A549 (cell line): Measurements from ENCODE around the gene GOLPH3. TPM values are rescaled to one million over a fixed set of nuclear protein-coding genes. Genes with fewer than 3 reads are reported as not detected.

Experiments used
- ATAC-seq, 2 experiments: fragments of 200-7000 bp in 1 of 2; fragments of >200 bp in 1 of 2; cut with Nextera tagmentation in 1 of 2; cut with Tn5 transposase in 1 of 2; 3 replicates each; pipeline versions ENCODE4 v1.8.0 to v1.9.1; 2018 to 2020; ENCODE audit warnings: mild to moderate bottlenecking in 1 of 2, moderate library complexity in 1 of 2
- CTCF ChIA-PET: fragments of 300-600 bp; sonication (Branson Sonifier 250); formaldehyde crosslinking; extraction: SDS; loops from one replicate; lab custom pipeline; 2021; ENCODE audit warnings: antibody characterized with exemption, inconsistent platforms; lab: Yijun Ruan, JAX
- POLR2A ChIA-PET: fragments of 350-600 bp; formaldehyde crosslinking; extraction: SDS; loops from one replicate; lab custom pipeline; 2021; ENCODE audit warnings: antibody characterized with exemption, inconsistent platforms; lab: Yijun Ruan, JAX
- DNase-seq, 2 experiments: peaks; one replicate each; pipeline versions ENCODE4 v3.0.0 to v3.0.0-alpha.2; 2011 to 2016; ENCODE audit warnings: low read depth in 1 of 2, low spot score in 1 of 2
- FAIRE-seq: peaks from 2 replicates; lab custom pipeline; 2011; peaks lifted over from hg19 to GRCh38; lab: Jason Lieb, UNC
- H3K27ac ChIP-seq, 2 experiments: fragments of >200 bp; sonication (Bioruptor Twin); formaldehyde crosslinking; 3 replicates each; pipeline ENCODE4 v1.5.1; 2016 to 2017
- H3K4me1 ChIP-seq: fragments of >200 bp; sonication (Bioruptor Twin); formaldehyde crosslinking; 3 replicates; pipeline ENCODE4 v1.6.1; 2016
- H3K4me2 ChIP-seq: fragments of >200 bp; sonication (Bioruptor Twin); formaldehyde crosslinking; 3 replicates; pipeline ENCODE4 v1.6.1; 2016
- H3K4me3 ChIP-seq: fragments of >200 bp; sonication (Bioruptor Twin); formaldehyde crosslinking; 3 replicates; pipeline ENCODE4 v1.5.1; 2016
- H3K9me3 ChIP-seq: fragments of >200 bp; sonication (Bioruptor Twin); formaldehyde crosslinking; 3 replicates; pipeline ENCODE4 v1.6.1; 2016
- CHD2 ChIP-seq: fragments of 150-350 bp; IDR thresholded peaks from 2 replicates; pipeline ENCODE4 v1.6.1; 2014; ENCODE audit warnings: low read length; ENCODE audit not compliant: partially characterized antibody
- FOXS1 ChIP-seq: fragments of 250-450 bp; sonication (Bioruptor Pico); IDR thresholded peaks from 2 replicates; pipeline ENCODE4 v1.5.0; 2020; ENCODE audit warnings: mild to moderate bottlenecking, moderate library complexity
- HDAC2 ChIP-seq: fragments of 200-600 bp; sonication (generic); IDR thresholded peaks from 2 replicates; pipeline ENCODE4 v1.6.1; 2016
- HOXB5 ChIP-seq: fragments of 250-450 bp; sonication (Bioruptor Pico); IDR thresholded peaks from 2 replicates; pipeline ENCODE4 v1.5.0; 2020; ENCODE audit warnings: mild to moderate bottlenecking, moderate library complexity
- JUN ChIP-seq, 2 experiments: fragments of >200 bp; sonication (Bioruptor Twin); formaldehyde crosslinking; IDR thresholded peaks; 2 replicates in 1 of 2; 3 replicates in 1 of 2; pipeline ENCODE4 v1.6.1; 2016 to 2017
- KDM1A ChIP-seq: fragments of 200-600 bp; sonication (generic); IDR thresholded peaks from 2 replicates; pipeline ENCODE4 v1.6.1; 2016; ENCODE audit warnings: low read depth, mild to moderate bottlenecking
- KDM5A ChIP-seq: fragments of 200-600 bp; sonication (generic); IDR thresholded peaks from 2 replicates; pipeline ENCODE4 v1.6.1; 2016; ENCODE audit warnings: antibody characterized with exemption, mild to moderate bottlenecking
- MYC ChIP-seq: IDR thresholded peaks from 2 replicates; pipeline ENCODE4 v1.6.1; 2012; ENCODE audit warnings: mild to moderate bottlenecking, inconsistent platforms, low read length, improper control_type of control experiment, borderline replicate concordance
- POLR2AphosphoS2 ChIP-seq: conservative IDR thresholded peaks from 2 replicates; pipeline ENCODE4 v1.6.1; 2012; ENCODE audit warnings: low read length, improper control_type of control experiment, inconsistent platforms
- RCOR1 ChIP-seq: fragments of 150-350 bp; IDR thresholded peaks from 2 replicates; pipeline ENCODE4 v1.6.1; 2014; ENCODE audit warnings: antibody characterized with exemption, low read length, low read depth
- RFX5 ChIP-seq: fragments of 450-650 bp; IDR thresholded peaks from 2 replicates; pipeline ENCODE4 v1.7.1; 2014; ENCODE audit warnings: antibody characterized with exemption, mild to moderate bottlenecking, moderate library complexity
- RNF2 ChIP-seq: fragments of 200-600 bp; sonication (generic); IDR thresholded peaks from 2 replicates; pipeline ENCODE4 v1.6.1; 2016; ENCODE audit warnings: low read depth, mild to moderate bottlenecking, antibody characterized with exemption, moderate library complexity, borderline replicate concordance
- SMC3 ChIP-seq: fragments of >200 bp; sonication (Bioruptor Twin); formaldehyde crosslinking; IDR thresholded peaks from 3 replicates; pipeline ENCODE4 v1.6.1; 2018; ENCODE audit warnings: inconsistent platforms
- TP53 ChIP-seq: fragments of 250-450 bp; sonication (Bioruptor Pico); IDR thresholded peaks from 2 replicates; pipeline ENCODE4 v1.5.0; 2021; ENCODE audit warnings: mild to moderate bottlenecking, moderate library complexity
- ZFP36 ChIP-seq: fragments of 450-650 bp; IDR thresholded peaks from 2 replicates; pipeline ENCODE4 v1.6.1; 2014; ENCODE audit warnings: borderline replicate concordance; ENCODE audit not compliant: partially characterized antibody
- ZSCAN20 ChIP-seq: fragments of 250-450 bp; sonication (Bioruptor Pico); IDR thresholded peaks from 2 replicates; pipeline ENCODE4 v1.8.0; 2022; ENCODE audit warnings: mild to moderate bottlenecking, moderate library complexity
- WGBS: methylation state at CpG from one replicate; pipeline ENCODE4 v1.1.6; 2017; ENCODE audit errors: missing lambda C conversion rate; 5-methylcytosine and 5-hydroxymethylcytosine counted together
- polyA plus RNA-seq, 4 experiments: library from polyadenylated mRNA; depleted of rRNA in 3 of 4; stranded (reverse); fragments of >200 nt; fragmentation: RNase III in 1 of 4; extraction: RNeasy Plus Mini Kit Qiagen cat#74134 plus additional on column Dnase treatment in 1 of 4; gene quantifications; 2 replicates in 3 of 4; 3 replicates in 1 of 4; pipeline ENCODE4 v1.2.3, GENCODE V29; 2011 to 2017
- TF ChIP-seq, protein P1 (sequence below): IDR thresholded peaks from 2 replicates; pipeline ENCODE4 v1.6.1; 2012
- TF ChIP-seq, protein P2 (sequence below): fragments of 450-650 bp; IDR thresholded peaks from 2 replicates; pipeline ENCODE4 v1.6.1; 2014; ENCODE audit warnings: antibody characterized with exemption
- TF ChIP-seq, protein P3 (sequence below): fragments of 200-600 bp; sonication (generic); IDR thresholded peaks from 2 replicates; pipeline ENCODE4 v1.6.1; 2016; ENCODE audit warnings: antibody characterized with exemption, mild to moderate bottlenecking, moderate library complexity
- TF ChIP-seq, protein P4 (sequence below): fragments of 250-450 bp; sonication (Bioruptor Pico); IDR thresholded peaks from 2 replicates; pipeline ENCODE4 v1.5.0; 2020; ENCODE audit warnings: low read depth, mild to moderate bottlenecking, moderate library complexity
- TF ChIP-seq, protein P5 (sequence below): fragments of 250-450 bp; sonication (Bioruptor Pico); IDR thresholded peaks from 2 replicates; pipeline ENCODE4 v1.5.0; 2021; ENCODE audit warnings: mild to moderate bottlenecking, moderate library complexity, borderline replicate concordance

GOLPH3 gene
- polyA plus RNA-seq, 2 of the 4 experiments (the other 2 are of a cell fraction), result 57.8 to 78.7 TPM

DNA sequence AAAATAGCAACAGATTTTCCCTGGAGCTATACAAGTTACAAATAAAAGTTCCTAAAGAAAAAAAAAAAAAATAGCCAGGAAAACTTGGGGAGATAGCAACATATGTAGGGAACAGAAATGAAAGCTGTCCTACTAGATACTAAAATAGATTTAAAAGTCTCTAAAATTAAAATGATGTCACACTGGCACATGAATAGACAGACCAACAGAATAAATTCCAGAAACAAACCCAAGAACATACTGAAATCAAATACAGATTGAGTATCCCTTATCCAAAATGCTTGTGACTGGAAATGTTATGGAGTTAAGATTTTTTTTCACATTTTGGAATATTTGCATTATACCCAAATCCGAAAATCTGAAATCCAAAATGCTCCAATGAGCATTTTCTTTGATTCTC is 23.8 kb downstream of the GOLPH3 start:
- H3K4me2 ChIP-seq, result no peak overlapping the region
- H3K9me3 ChIP-seq, result no peaks in the 10 kb centered on the region
- H3K4me1 ChIP-seq, result peaks cover 35% of the 10 kb centered on the region
- no peak for ATAC-seq
- TF ChIP-seq POLR2AphosphoS2 (no peak), CHD2 (no peak), RCOR1 (no peak), RFX5 (no peak), JUN (IDR thresholded peaks at IDR 0.05) (no peak), FOXS1 (CRISPR knock-in tag) (no peak), HDAC2 (no peak), RNF2 (no peak)
- TF ChIP-seq, protein P1, sequence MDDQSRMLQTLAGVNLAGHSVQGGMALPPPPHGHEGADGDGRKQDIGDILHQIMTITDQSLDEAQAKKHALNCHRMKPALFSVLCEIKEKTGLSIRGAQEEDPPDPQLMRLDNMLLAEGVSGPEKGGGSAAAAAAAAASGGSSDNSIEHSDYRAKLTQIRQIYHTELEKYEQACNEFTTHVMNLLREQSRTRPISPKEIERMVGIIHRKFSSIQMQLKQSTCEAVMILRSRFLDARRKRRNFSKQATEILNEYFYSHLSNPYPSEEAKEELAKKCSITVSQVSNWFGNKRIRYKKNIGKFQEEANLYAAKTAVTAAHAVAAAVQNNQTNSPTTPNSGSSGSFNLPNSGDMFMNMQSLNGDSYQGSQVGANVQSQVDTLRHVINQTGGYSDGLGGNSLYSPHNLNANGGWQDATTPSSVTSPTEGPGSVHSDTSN, result no peak
- TF ChIP-seq, protein P2, sequence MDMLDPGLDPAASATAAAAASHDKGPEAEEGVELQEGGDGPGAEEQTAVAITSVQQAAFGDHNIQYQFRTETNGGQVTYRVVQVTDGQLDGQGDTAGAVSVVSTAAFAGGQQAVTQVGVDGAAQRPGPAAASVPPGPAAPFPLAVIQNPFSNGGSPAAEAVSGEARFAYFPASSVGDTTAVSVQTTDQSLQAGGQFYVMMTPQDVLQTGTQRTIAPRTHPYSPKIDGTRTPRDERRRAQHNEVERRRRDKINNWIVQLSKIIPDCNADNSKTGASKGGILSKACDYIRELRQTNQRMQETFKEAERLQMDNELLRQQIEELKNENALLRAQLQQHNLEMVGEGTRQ, result no peak
- TF ChIP-seq, protein P3, sequence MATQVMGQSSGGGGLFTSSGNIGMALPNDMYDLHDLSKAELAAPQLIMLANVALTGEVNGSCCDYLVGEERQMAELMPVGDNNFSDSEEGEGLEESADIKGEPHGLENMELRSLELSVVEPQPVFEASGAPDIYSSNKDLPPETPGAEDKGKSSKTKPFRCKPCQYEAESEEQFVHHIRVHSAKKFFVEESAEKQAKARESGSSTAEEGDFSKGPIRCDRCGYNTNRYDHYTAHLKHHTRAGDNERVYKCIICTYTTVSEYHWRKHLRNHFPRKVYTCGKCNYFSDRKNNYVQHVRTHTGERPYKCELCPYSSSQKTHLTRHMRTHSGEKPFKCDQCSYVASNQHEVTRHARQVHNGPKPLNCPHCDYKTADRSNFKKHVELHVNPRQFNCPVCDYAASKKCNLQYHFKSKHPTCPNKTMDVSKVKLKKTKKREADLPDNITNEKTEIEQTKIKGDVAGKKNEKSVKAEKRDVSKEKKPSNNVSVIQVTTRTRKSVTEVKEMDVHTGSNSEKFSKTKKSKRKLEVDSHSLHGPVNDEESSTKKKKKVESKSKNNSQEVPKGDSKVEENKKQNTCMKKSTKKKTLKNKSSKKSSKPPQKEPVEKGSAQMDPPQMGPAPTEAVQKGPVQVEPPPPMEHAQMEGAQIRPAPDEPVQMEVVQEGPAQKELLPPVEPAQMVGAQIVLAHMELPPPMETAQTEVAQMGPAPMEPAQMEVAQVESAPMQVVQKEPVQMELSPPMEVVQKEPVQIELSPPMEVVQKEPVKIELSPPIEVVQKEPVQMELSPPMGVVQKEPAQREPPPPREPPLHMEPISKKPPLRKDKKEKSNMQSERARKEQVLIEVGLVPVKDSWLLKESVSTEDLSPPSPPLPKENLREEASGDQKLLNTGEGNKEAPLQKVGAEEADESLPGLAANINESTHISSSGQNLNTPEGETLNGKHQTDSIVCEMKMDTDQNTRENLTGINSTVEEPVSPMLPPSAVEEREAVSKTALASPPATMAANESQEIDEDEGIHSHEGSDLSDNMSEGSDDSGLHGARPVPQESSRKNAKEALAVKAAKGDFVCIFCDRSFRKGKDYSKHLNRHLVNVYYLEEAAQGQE, result no peak
- H3K27ac ChIP-seq, result no peak overlapping the region
- CTCF ChIA-PET, result interaction anchor here (0.9 kb wide), 1 partner anchor 17 kb away, joined by 3 read pairs; no protein-coding TSS in a partner anchor
- WGBS, result 92% methylated on average over 1 of the region's 1 CpG
- no peak overlapping the region for H3K4me3 ChIP-seq
- FAIRE-seq, result no peak
- no peak for DNase-seq
- POLR2A ChIA-PET, result no interaction called here

DNA sequence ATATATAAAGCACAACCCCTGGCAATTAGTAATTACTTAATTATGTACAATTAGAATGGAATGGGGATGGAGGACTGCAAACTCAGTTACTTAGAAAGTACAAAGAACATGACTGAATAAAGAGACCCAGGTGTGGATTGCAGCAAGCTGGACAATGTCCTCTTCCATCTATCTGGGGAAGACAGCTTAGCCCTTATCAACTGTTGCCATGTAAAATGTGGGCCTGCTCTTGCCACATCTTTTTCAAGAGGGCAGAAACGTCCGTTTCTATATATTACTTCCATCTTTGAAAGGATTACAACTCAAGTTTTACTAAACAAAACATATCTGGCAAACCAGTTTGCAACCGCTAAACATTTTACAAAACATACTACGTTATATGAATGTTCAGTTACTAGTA is 26.2 kb downstream of the GOLPH3 start:
- DNase-seq, result no peak
- no peak for ATAC-seq

More for the DNA sequence above, 26.2 kb downstream of the GOLPH3 start:
- H3K4me2 ChIP-seq, result no peak overlapping the region
- ChIA-PET CTCF (interaction anchor here (1.1 kb wide), 1 partner anchor 55 kb away, joined by 3 read pairs; no protein-coding TSS in a partner anchor), POLR2A (no interaction called here)
- peaks cover 31% of the 10 kb centered on the region; the same call in 2 of the 3 replicates for H3K4me1 ChIP-seq
- H3K27ac ChIP-seq, result no peak overlapping the region
- 88% methylated on average over 4 of the region's 4 CpGs for WGBS
- TF ChIP-seq TP53 (no peak), MYC (no peak), ZFP36 (no peak), KDM1A (no peak), HOXB5 (CRISPR knock-in tag) (no peak), KDM5A (no peak), SMC3 (no peak), ZSCAN20 (no peak)
- TF ChIP-seq, protein P1, result no peak
- TF ChIP-seq, protein P4, sequence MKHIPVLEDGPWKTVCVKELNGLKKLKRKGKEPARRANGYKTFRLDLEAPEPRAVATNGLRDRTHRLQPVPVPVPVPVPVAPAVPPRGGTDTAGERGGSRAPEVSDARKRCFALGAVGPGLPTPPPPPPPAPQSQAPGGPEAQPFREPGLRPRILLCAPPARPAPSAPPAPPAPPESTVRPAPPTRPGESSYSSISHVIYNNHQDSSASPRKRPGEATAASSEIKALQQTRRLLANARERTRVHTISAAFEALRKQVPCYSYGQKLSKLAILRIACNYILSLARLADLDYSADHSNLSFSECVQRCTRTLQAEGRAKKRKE, result no peak
- TF ChIP-seq, protein P3, result no peak
- TF ChIP-seq, protein P5, sequence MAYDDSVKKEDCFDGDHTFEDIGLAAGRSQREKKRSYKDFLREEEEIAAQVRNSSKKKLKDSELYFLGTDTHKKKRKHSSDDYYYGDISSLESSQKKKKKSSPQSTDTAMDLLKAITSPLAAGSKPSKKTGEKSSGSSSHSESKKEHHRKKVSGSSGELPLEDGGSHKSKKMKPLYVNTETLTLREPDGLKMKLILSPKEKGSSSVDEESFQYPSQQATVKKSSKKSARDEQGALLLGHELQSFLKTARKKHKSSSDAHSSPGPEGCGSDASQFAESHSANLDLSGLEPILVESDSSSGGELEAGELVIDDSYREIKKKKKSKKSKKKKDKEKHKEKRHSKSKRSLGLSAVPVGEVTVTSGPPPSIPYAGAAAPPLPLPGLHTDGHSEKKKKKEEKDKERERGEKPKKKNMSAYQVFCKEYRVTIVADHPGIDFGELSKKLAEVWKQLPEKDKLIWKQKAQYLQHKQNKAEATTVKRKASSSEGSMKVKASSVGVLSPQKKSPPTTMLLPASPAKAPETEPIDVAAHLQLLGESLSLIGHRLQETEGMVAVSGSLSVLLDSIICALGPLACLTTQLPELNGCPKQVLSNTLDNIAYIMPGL (CRISPR knock-in tag), result no peak
- H3K4me3 ChIP-seq, result no peak overlapping the region
- peak; percentile 32 for FAIRE-seq
- H3K9me3 ChIP-seq, result no peaks in the 10 kb centered on the region
